Erythroblast (primary cell): Measurements from ENCODE around the gene PRRG3.

Experiments used
- GATA1 ChIP-seq: IDR thresholded peaks from 2 replicates; pipeline ENCODE4 v1.6.1; 2011; ENCODE audit warnings: low read depth, mild to moderate bottlenecking, control low read depth, low read length, moderate library complexity
- POLR2A ChIP-seq: IDR thresholded peaks from 2 replicates; pipeline ENCODE4 v1.6.1; 2011; ENCODE audit warnings: mild to moderate bottlenecking, low read length

- TF ChIP-seq POLR2A (no peak), GATA1 (no peak)
Observed at GRCh38 chrX:151722241-151722846, 27.1 kb downstream of the PRRG3 start.
